IPS-18a (cell line): ENCODE data around the gene MTHFD2L.

Experiments
- H3K27ac ChIP-seq: one replicate; pipeline ENCODE4 v1.5.1; 2013; ENCODE audit warnings: low read length
- H3K27me3 ChIP-seq: one replicate; pipeline ENCODE4 v1.6.1; 2013; ENCODE audit warnings: mild to moderate bottlenecking, low read length; ENCODE audit not compliant: control insufficient read depth, insufficient read depth
- H3K36me3 ChIP-seq: one replicate; pipeline ENCODE4 v1.6.1; 2013; ENCODE audit warnings: low read depth, low read length; ENCODE audit not compliant: control insufficient read depth
- H3K4me1 ChIP-seq: one replicate; pipeline ENCODE4 v1.6.1; 2013; ENCODE audit warnings: low read depth, low read length; ENCODE audit not compliant: control insufficient read depth
- H3K4me3 ChIP-seq: one replicate; pipeline ENCODE4 v1.5.1; 2013; ENCODE audit warnings: low read length
- H3K9ac ChIP-seq: one replicate; pipeline ENCODE4 v1.6.1; 2013; ENCODE audit warnings: mild to moderate bottlenecking, low read length, moderate library complexity
- H3K9me3 ChIP-seq: one replicate; pipeline ENCODE4 v1.6.1; 2013; ENCODE audit warnings: low read depth, low read length; ENCODE audit not compliant: control insufficient read depth

Gene MTHFD2L

DNA sequence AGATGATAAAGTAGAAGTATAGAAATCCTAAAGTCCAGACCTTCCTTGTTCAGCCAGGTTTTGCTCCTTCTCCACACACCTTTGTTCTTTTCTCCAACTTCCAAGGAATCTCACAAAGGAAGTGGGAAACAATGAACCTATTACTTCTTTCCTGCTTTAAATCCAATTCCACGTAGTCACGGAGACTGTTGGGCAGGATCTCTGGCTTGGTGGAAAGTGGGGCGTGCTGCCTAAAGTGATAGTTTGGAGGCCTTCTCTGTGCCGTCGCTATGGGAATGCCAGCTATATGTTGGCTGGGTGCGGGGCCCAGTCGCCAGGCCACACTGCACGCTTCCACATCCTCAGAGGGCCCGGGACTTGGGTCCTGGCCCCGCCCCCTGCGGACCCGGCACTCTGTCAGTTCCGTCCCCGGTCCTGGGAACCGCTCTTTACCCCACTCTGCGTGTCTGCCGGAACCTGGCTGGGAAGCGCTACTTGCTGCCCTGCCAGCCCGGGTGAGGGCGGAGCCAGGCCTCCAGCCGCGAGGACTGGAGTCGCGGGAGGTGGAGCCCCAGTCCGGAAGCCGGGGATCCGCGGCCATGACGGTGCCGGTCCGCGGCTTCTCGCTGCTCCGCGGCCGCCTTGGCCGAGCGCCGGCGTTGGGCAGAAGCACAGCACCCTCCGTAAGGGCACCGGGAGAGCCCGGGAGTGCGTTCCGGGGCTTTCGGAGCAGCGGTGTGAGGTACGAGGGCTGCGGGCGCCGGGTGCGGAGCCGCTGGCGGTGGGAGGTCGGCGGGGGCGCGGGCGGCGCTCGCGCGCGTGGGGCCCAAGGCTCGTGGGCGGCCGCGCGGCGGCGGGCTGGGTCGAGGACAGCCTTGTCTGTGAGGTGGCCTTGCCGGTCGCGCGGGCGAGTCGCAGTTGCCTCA lies at the start of gene MTHFD2L:
Gene MTHFD2L, plus strand, starts transcription at position 558 of the 905 bp plus-strand sequence. Its CDS starts 21 bp downstream, at position 579.
- Histone ChIP-seq H3K4me3 (peak within 1 kb of the TSS; percentile 97), H3K27ac (peak within 1 kb of the TSS; percentile 87), H3K9ac (peak within 1 kb of the TSS; percentile 82), H3K4me1 (peaks cover 25% of the 10 kb centered on the region), H3K27me3 (no peaks in the 10 kb centered on the region), H3K36me3 (peaks cover 19% of the 10 kb centered on the region), H3K9me3 (no peaks in the 10 kb centered on the region)

DNA sequence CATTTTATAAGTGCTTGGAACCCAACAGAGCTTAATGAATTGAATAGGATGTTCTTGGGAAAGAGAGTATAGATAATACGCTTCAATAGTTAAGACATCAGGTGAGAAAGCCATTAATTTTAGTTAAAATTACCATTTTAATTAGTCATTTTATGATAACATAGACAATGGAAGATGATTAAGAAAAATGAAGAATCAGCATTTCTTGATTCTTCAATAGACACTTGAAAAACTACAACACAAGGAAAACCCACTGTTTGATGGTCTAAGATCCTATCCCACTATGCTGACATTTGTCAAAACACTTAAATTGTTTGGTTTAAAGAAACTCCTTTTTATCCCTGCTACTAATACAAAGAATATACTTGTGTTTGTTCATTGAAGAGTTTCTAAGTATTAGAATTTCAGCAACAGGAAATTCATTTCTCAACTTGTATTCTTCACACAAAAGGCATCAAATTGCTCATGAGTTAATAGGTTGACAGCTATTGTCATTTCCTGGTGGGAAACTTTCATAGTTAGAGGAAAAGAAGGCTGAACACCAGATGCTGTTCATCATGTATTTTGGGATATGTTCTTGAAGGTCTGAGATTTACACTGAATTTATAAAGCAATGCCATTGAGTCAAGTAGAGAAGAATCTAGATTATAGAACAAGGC lies 49.3 kb upstream of the MTHFD2L start:
- Histone ChIP-seq H3K27ac (no peak overlapping the region), H3K36me3 (no peaks in the 10 kb centered on the region), H3K4me3 (no peak overlapping the region), H3K9ac (no peak overlapping the region), H3K4me1 (peaks cover 10% of the 10 kb centered on the region), H3K9me3 (no peaks in the 10 kb centered on the region), H3K27me3 (no peaks in the 10 kb centered on the region)

DNA sequence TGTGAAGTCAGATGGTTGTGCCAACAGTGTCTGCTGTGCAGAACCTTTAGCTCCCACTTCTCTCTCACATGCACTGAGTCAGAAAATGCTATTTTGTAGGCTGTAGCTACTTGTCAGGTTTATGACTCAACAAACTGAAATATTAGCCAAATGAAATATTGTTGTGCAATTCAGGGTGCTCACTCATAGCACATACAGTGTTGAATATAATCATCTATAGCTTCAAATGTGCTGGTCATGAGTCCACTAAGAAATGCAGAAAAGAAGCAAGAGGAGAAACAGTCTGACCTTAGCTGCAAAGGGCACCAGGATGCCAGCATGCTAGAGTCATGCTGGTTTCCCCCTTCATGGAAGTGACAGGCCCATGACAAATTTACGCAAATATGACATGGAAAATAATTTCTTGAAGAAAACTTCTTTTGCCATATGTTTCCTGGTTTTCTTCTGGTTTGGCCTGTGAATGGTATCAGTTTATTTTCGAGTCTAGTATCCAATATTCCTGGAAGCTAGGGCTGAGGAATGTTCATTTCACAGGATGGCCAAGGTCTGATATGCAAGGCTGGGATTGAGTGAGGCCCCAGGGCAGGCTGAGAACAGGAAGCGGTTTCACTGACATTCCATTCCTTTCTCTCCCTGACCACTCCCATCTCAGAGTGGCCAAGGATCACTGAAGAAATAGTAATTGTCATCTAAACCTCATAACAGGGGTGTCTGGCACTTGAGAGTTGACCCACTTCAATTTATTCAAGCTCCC lies 48.6 kb upstream of the MTHFD2L start:
- H3K36me3 ChIP-seq: no peaks in the 10 kb centered on the region
- no peaks in the 10 kb centered on the region for H3K9me3 ChIP-seq
- H3K27me3 ChIP-seq: no peaks in the 10 kb centered on the region
- H3K9ac ChIP-seq: no peak overlapping the region
- no peak overlapping the region for H3K4me3 ChIP-seq
- H3K27ac ChIP-seq: no peak overlapping the region
- H3K4me1 ChIP-seq: peaks cover 10% of the 10 kb centered on the region

DNA sequence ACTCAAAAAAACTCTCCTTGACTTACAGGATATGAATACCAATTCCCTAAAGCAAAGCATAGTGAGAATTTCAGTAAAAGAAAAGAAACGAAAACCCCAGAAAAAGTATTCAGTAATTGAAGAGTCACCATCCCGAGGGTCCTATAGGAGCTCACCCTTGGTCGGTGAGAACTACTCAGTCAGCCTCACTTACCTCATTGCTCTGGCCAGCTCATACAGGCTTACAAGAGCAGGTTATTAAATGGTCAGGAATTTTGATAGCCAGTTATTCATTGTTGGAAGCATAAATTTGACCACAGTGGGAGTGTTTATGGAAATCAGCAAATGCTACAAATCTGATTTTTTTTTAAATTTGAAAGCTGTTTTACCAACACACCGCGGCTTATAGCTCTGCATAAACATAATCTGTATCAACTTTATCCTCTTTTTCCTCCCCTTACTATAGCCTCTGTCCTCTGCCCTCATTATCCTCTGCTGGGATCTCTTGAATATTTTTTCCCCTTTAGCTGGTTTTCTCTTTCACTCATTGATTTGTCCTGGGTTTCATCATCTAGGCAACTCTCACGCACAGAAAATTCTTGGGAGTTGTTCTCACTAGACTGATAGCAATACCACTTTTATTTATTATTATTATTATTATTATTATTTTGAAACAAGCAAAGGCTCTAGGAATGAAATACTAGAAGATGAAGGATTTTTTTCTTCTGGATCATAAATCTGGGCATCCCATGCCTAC lies 47.9 kb upstream of the MTHFD2L start:
- no peak overlapping the region for H3K4me3 ChIP-seq
- H3K9me3 ChIP-seq: no peaks in the 10 kb centered on the region
- no peaks in the 10 kb centered on the region for H3K27me3 ChIP-seq
- no peak overlapping the region for H3K9ac ChIP-seq
- no peak overlapping the region for H3K27ac ChIP-seq
- H3K36me3 ChIP-seq: no peaks in the 10 kb centered on the region
- H3K4me1 ChIP-seq: peaks cover 10% of the 10 kb centered on the region

DNA sequence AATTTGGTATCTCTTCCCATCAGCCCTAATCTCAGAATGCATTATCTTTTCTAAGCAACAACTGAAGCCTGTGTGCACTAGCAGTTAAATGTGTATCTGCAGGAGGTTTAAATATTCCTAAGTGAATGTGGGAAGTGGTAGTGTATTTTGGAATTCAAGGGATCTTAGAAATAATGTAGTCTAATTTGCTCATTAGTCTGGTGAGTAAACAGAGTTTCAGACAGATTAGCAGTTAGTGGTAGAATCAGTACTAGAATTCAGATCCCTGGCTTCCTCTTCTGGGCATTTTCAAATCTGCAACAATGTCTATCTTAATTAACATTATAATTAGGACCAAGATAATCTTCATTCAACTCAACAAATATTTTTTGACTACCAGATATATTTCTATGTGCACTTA lies 47.2 kb upstream of the MTHFD2L start:
- no peaks in the 10 kb centered on the region for H3K36me3 ChIP-seq
- H3K4me3 ChIP-seq: no peak overlapping the region
- no peak overlapping the region for H3K9ac ChIP-seq
- no peak overlapping the region for H3K27ac ChIP-seq
- peaks cover 10% of the 10 kb centered on the region for H3K4me1 ChIP-seq
- H3K27me3 ChIP-seq: no peaks in the 10 kb centered on the region
- no peaks in the 10 kb centered on the region for H3K9me3 ChIP-seq

DNA sequence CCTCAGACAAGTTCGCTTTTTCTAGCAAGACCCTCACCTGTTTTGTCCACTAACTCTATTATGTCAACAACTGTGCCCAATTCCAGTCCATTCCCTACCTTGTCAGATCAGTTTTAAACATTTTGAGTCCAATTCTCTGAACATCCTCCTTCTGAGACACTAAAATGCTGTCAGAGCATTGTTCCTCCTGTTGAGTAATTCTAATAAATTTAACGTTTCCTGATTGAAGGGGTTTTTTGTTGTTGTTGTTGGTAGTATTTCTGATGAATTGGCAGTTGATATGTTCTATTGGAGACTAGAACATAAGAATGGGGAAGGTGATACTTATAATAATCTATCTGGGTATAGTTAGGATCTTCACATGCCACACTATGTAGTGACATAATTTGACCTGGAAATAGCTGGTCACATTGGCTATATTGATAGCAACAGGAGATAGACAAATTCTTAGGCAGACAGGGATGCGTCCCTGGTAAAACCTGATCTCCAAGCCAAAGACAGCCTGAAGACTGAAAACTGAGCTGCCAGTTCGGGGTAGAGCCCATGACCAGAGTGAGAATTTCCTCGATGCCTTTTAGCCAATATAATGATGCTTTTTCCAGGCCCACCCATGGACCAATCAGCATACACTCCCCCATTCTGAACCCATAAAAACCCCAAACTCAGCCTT lies 46.5 kb upstream of the MTHFD2L start:
- no peak overlapping the region for H3K27ac ChIP-seq
- H3K9ac ChIP-seq: no peak overlapping the region
- no peaks in the 10 kb centered on the region for H3K27me3 ChIP-seq
- no peak overlapping the region for H3K4me3 ChIP-seq
- peaks cover 10% of the 10 kb centered on the region for H3K4me1 ChIP-seq
- no peaks in the 10 kb centered on the region for H3K36me3 ChIP-seq
- H3K9me3 ChIP-seq: no peaks in the 10 kb centered on the region

DNA sequence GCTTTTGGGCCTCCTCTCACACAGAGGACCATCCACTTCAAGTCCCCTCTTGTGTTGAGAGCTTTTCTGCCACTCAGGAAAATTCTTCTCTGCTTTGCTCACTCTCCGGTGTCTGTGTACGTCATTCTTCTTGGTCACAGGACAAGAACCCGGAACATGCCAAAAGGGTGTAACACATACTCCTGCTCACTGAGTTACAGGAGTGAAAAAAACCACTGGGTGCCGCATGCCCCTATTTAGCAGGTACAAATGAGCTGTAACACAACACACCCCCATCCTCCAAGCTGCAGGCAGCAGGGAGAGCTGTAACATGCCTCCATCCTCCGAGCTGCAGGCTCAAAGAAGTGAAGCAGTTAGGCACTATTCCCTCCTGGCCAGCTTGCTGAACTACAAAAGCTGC lies 45.9 kb upstream of the MTHFD2L start:
- Histone ChIP-seq H3K36me3 (no peaks in the 10 kb centered on the region), H3K9me3 (no peaks in the 10 kb centered on the region), H3K27ac (no peak overlapping the region), H3K27me3 (no peaks in the 10 kb centered on the region), H3K4me1 (peaks cover 10% of the 10 kb centered on the region), H3K4me3 (no peak overlapping the region), H3K9ac (no peak overlapping the region)

DNA sequence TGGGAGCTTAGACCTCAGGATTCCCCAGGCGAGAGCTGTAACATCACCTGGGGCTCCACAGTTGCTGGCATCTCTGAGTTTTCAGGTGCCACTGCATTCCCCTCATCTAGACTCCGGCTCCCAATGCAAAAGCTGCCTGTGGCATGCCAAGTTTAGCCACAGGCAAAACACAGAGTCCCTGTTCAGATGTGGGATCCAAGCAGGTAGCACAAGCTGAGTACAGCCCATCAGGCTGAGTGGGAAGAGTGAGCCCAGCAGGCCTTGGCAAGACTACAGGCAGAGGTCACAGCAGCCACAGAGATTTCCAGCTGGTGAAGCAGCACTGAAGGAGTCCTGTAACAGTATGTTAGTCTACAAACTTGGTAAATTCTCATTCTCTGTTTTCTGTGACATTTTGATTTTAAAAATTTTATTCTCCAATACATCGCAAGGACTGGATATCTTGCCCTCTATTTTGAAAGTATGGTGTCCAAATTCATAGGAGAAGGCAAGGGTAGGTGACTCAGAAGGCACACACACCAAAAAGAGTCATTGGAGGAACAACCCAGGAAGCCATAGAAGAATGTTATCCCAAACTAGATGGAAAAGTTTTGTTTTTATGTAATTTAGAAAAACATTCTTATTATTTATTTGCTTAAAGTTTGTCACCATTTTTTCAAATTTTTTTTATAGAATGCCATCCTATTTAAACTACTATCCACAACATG lies 45.4 kb upstream of the MTHFD2L start:
- Histone ChIP-seq H3K27ac (no peak overlapping the region), H3K4me3 (no peak overlapping the region), H3K4me1 (peaks cover 10% of the 10 kb centered on the region), H3K36me3 (no peaks in the 10 kb centered on the region), H3K27me3 (no peaks in the 10 kb centered on the region), H3K9me3 (no peaks in the 10 kb centered on the region), H3K9ac (no peak overlapping the region)

DNA sequence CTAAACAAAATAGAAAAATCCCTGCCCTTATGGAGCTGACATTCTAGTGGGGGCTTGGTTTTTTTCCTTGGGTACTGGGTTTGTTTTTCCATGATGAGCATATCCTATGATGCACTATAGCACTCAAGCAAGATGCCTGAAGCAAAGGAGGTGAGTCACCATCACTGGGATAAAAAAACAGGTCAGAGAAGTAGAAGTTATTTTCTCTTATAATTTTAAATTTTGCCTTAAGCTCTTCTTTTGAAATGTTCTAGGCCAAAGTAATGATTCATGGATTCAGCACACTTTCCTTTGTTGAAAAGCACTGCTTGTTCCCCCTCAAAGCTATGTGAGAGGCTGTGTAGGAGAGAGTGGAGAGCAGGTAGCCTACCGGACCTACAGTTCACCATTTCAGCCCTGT lies 43.7 kb upstream of the MTHFD2L start:
- H3K27ac ChIP-seq: no peak overlapping the region
- no peaks in the 10 kb centered on the region for H3K36me3 ChIP-seq
- H3K9me3 ChIP-seq: no peaks in the 10 kb centered on the region
- no peak overlapping the region for H3K9ac ChIP-seq
- H3K4me1 ChIP-seq: peaks cover 7% of the 10 kb centered on the region
- H3K4me3 ChIP-seq: no peak overlapping the region
- no peaks in the 10 kb centered on the region for H3K27me3 ChIP-seq

DNA sequence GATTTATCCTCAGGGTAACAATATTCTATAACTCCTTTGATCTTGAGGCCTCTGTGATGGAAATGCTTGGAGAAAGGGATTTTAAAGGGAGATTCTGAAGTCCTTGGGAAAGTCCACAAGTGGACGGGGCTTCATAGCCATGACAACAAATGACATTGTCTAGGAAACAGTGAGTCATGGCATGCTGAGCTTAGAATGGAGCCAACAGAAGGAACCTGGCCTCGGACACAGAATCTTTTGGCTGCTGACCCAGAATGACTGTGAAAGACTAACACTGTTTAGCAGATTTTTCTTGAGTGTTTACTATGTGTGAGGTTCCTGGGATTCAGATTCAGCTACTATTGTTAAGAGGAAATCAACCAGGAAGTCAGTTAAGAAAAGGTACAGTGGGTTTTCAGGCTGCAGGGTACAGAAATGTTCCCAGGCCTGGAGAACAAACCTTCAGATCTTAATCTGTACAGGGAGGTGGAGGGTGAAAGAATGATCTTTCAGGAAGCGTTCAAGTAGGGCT lies 40.8 kb upstream of the MTHFD2L start:
- no peak overlapping the region for H3K9ac ChIP-seq
- no peaks in the 10 kb centered on the region for H3K27me3 ChIP-seq
- H3K9me3 ChIP-seq: no peaks in the 10 kb centered on the region
- peak overlapping the region; percentile 9 for H3K27ac ChIP-seq
- H3K4me1 ChIP-seq: no peaks in the 10 kb centered on the region
- H3K4me3 ChIP-seq: no peak overlapping the region
- H3K36me3 ChIP-seq: no peaks in the 10 kb centered on the region
